ENCODE measurements around the gene GRIK4. TPM values are rescaled to one million over a fixed set of nuclear protein-coding genes. Genes with fewer than 3 reads are reported as not detected.

Gene GRIK4
- polyA plus RNA-seq, 1 of the 3 experiments (the other 2 are of a cell fraction), result 0.03 TPM

DNA sequence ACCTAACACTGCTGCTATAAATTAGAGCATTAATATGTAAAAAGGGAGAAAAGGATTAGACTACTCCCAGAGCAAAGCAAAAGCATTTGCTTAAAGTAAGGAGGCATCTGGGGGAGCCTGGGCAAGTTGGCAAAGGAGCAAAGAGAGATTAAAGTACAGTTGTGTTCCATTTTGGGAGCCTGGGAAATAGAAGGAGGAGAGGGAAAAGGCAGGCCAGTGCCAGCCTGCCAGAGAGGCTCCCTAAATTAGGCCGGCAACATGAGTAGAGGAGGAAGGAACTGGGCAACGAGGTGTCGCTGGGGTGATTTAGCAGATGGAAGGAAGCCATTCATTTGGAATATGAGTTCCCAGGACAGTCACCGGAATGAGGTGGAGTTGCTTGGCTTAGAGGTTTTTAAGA lies 326.1 kb downstream of the GRIK4 start:
- no peak for TF ChIP-seq SIN3A (IDR thresholded peaks at IDR 0.05; ENCODE audit: borderline replicate concordance, low read depth, low read length)
- TF ChIP-seq RAD21 (IDR thresholded peaks at IDR 0.05; ENCODE audit: low read length), result no peak
- no peak for TF ChIP-seq RFX5 (IDR thresholded peaks at IDR 0.05; ENCODE audit: low read length)
- TF ChIP-seq TAF1 (IDR thresholded peaks at IDR 0.05; ENCODE audit: borderline replicate concordance, low read depth, low read length), result no peak
- no peak for TF ChIP-seq TEAD4 (IDR thresholded peaks at IDR 0.05; ENCODE audit: borderline replicate concordance, insufficient read depth)
- TF ChIP-seq JUND (IDR thresholded peaks at IDR 0.05), result no peak
- no peak for TF ChIP-seq FOXJ3 (CRISPR knock-in tag; IDR thresholded peaks at IDR 0.05)
- no peak for TF ChIP-seq EP300 (IDR thresholded peaks at IDR 0.05; ENCODE audit: borderline replicate concordance in 1 of 2, low read depth in 1 of 2, low read length in 1 of 2)
- no peak for TF ChIP-seq RCOR1 (IDR thresholded peaks at IDR 0.05; ENCODE audit: low read length)
- TF ChIP-seq, protein P1, sequence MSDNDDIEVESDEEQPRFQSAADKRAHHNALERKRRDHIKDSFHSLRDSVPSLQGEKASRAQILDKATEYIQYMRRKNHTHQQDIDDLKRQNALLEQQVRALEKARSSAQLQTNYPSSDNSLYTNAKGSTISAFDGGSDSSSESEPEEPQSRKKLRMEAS (IDR thresholded peaks at IDR 0.05; ENCODE audit: low read depth), result no peak
- no peak for TF ChIP-seq NRF1 (IDR thresholded peaks at IDR 0.05; ENCODE audit: low read depth, low read length)
- peaks cover 0 to 2% of the 10 kb centered on the region in 2 experiments; a peak in 1 of 4 replicates for H3K4me1 ChIP-seq (ENCODE audit: control insufficient read depth in 1 of 2, insufficient read depth in 2 of 2, low read depth in 1 of 2, low read length in 1 of 2)
- H4K20me1 ChIP-seq (ENCODE audit: insufficient read depth), result no peaks in the 10 kb centered on the region
- no peak overlapping the region for H3K9ac ChIP-seq
- no peak overlapping the region for H2AFZ ChIP-seq (ENCODE audit: low read depth)
- no peaks in the 10 kb centered on the region for H3K36me3 ChIP-seq (replicated peaks in 1 of 2; ENCODE audit: control insufficient read depth in 1 of 2, insufficient read depth in 2 of 2, low read length in 1 of 2)
- 60% methylated on average over 4 of the region's 4 CpGs for WGBS (ENCODE audit: low lambda C conversion rate)
- no peaks in the 10 kb centered on the region for H3K79me2 ChIP-seq (ENCODE audit: insufficient read depth)
- H3K9me2 ChIP-seq, result no peaks in the 10 kb centered on the region
- DNase-seq, result no peak
- no peaks in the 10 kb centered on the region for H3K27me3 ChIP-seq (ENCODE audit: insufficient read depth)
- no peak overlapping the region for H3K4me2 ChIP-seq
- H3K27ac ChIP-seq (ENCODE audit: low read depth in 2 of 2, low read length in 1 of 2), result no peak overlapping the region
- no peaks in the 10 kb centered on the region for H3F3A ChIP-seq (replicated peaks; ENCODE audit: insufficient read depth)
- CTCF ChIA-PET, result no interaction called here
- no peaks in the 10 kb centered on the region for H3K9me3 ChIP-seq
- POLR2A ChIA-PET, result no interaction called here
- no peak overlapping the region for H3K4me3 ChIP-seq (ENCODE audit: low read depth in 2 of 2, low read length in 1 of 2)

DNA sequence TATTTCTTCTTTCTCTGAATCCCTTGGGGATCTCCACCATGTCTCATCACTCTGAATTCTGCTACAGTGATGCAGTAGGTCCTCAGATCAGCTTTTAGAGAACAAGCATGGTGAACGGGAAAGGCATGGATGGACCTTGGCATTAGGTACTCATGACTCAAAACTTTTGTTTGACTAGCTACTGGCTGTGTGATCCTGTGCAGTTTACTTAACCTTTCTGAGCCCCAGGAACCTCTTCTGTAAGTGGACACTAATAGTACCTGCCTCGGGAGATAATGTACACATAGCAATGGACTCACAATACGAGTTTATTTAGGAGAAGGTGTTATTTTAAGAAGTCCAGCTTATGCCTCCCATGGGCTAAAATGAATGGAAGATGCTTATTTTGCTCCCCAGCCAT lies 327.7 kb downstream of the GRIK4 start:
- POLR2A ChIA-PET, result no interaction called here
- 32% methylated on average over 3 of the region's 3 CpGs for WGBS (ENCODE audit: low lambda C conversion rate)
- H3K4me3 ChIP-seq (ENCODE audit: low read depth in 2 of 2, low read length in 1 of 2), result no peak overlapping the region
- TF ChIP-seq FOSL2 (IDR thresholded peaks at IDR 0.05; ENCODE audit: borderline replicate concordance, low read depth) (no peak), RAD21 (IDR thresholded peaks at IDR 0.05; ENCODE audit: low read length) (no peak), FOXJ3 (CRISPR knock-in tag; IDR thresholded peaks at IDR 0.05) (no peak), SMC3 (IDR thresholded peaks at IDR 0.05; ENCODE audit: low read depth, low read length) (no peak), RFX5 (IDR thresholded peaks at IDR 0.05; ENCODE audit: low read length) (no peak), EZH2phosphoT487 (IDR thresholded peaks at IDR 0.05; ENCODE audit: borderline replicate concordance, low read depth) (no peak), TEAD4 (IDR thresholded peaks at IDR 0.05; ENCODE audit: borderline replicate concordance, insufficient read depth) (no peak), YY1 (IDR thresholded peaks at IDR 0.05; ENCODE audit: low read depth) (no peak), MEF2A (IDR thresholded peaks at IDR 0.05; ENCODE audit: borderline replicate concordance, low read depth) (no peak)
- TF ChIP-seq, protein P2, sequence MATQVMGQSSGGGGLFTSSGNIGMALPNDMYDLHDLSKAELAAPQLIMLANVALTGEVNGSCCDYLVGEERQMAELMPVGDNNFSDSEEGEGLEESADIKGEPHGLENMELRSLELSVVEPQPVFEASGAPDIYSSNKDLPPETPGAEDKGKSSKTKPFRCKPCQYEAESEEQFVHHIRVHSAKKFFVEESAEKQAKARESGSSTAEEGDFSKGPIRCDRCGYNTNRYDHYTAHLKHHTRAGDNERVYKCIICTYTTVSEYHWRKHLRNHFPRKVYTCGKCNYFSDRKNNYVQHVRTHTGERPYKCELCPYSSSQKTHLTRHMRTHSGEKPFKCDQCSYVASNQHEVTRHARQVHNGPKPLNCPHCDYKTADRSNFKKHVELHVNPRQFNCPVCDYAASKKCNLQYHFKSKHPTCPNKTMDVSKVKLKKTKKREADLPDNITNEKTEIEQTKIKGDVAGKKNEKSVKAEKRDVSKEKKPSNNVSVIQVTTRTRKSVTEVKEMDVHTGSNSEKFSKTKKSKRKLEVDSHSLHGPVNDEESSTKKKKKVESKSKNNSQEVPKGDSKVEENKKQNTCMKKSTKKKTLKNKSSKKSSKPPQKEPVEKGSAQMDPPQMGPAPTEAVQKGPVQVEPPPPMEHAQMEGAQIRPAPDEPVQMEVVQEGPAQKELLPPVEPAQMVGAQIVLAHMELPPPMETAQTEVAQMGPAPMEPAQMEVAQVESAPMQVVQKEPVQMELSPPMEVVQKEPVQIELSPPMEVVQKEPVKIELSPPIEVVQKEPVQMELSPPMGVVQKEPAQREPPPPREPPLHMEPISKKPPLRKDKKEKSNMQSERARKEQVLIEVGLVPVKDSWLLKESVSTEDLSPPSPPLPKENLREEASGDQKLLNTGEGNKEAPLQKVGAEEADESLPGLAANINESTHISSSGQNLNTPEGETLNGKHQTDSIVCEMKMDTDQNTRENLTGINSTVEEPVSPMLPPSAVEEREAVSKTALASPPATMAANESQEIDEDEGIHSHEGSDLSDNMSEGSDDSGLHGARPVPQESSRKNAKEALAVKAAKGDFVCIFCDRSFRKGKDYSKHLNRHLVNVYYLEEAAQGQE (IDR thresholded peaks at IDR 0.05; ENCODE audit: low read depth, low read length), result no peak
- TF ChIP-seq, protein P3, sequence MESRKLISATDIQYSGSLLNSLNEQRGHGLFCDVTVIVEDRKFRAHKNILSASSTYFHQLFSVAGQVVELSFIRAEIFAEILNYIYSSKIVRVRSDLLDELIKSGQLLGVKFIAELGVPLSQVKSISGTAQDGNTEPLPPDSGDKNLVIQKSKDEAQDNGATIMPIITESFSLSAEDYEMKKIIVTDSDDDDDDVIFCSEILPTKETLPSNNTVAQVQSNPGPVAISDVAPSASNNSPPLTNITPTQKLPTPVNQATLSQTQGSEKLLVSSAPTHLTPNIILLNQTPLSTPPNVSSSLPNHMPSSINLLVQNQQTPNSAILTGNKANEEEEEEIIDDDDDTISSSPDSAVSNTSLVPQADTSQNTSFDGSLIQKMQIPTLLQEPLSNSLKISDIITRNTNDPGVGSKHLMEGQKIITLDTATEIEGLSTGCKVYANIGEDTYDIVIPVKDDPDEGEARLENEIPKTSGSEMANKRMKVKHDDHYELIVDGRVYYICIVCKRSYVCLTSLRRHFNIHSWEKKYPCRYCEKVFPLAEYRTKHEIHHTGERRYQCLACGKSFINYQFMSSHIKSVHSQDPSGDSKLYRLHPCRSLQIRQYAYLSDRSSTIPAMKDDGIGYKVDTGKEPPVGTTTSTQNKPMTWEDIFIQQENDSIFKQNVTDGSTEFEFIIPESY (IDR thresholded peaks at IDR 0.05; ENCODE audit: borderline replicate concordance, low read depth), result no peak
- TF ChIP-seq, protein P4, sequence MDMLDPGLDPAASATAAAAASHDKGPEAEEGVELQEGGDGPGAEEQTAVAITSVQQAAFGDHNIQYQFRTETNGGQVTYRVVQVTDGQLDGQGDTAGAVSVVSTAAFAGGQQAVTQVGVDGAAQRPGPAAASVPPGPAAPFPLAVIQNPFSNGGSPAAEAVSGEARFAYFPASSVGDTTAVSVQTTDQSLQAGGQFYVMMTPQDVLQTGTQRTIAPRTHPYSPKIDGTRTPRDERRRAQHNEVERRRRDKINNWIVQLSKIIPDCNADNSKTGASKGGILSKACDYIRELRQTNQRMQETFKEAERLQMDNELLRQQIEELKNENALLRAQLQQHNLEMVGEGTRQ (IDR thresholded peaks at IDR 0.05; ENCODE audit: borderline replicate concordance, low read depth, low read length), result no peak
- TF ChIP-seq, protein P1 (IDR thresholded peaks at IDR 0.05; ENCODE audit: low read depth), result no peak
- TF ChIP-seq, protein P5, sequence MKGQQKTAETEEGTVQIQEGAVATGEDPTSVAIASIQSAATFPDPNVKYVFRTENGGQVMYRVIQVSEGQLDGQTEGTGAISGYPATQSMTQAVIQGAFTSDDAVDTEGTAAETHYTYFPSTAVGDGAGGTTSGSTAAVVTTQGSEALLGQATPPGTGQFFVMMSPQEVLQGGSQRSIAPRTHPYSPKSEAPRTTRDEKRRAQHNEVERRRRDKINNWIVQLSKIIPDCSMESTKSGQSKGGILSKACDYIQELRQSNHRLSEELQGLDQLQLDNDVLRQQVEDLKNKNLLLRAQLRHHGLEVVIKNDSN (IDR thresholded peaks at IDR 0.05; ENCODE audit: borderline replicate concordance, low read depth), result no peak

More for the DNA sequence above, 327.7 kb downstream of the GRIK4 start:
- Histone ChIP-seq H2AFZ (ENCODE audit: low read depth) (no peak overlapping the region), H3K27me3 (ENCODE audit: insufficient read depth) (no peaks in the 10 kb centered on the region), H3K9me3 (no peaks in the 10 kb centered on the region), H3K27ac (ENCODE audit: low read depth in 2 of 2, low read length in 1 of 2) (no peak overlapping the region), H3K9ac (no peak overlapping the region), H3F3A (replicated peaks; ENCODE audit: insufficient read depth) (no peaks in the 10 kb centered on the region), H3K4me1 (ENCODE audit: control insufficient read depth in 1 of 2, insufficient read depth in 2 of 2, low read depth in 1 of 2, low read length in 1 of 2) (no peaks in the 10 kb centered on the region), H4K20me1 (ENCODE audit: insufficient read depth) (no peaks in the 10 kb centered on the region), H3K79me2 (ENCODE audit: insufficient read depth) (no peaks in the 10 kb centered on the region), H3K36me3 (replicated peaks in 1 of 2; ENCODE audit: control insufficient read depth in 1 of 2, insufficient read depth in 2 of 2, low read length in 1 of 2) (no peaks in the 10 kb centered on the region), H3K9me2 (no peaks in the 10 kb centered on the region), H3K4me2 (no peak overlapping the region)
- DNase-seq, result no peak
- CTCF ChIA-PET, result interaction anchor here (1.2 to 1.4 kb wide), 2 partner anchors 37 to 154 kb away, joined by 3 to 4 read pairs; no protein-coding TSS in a partner anchor

Measured in SK-N-SH (cell line).